Adrenal gland (tissue), 5 donors: ENCODE data around the gene RELCH.

Experiments
- CTCF ChIP-seq, 6 experiments: fragments of 450-650 bp in 4 of 6; fragments of 200-600 bp in 2 of 6; sonication (generic) in 1 of 6; IDR thresholded peaks; 1 replicate in 5 of 6; 2 replicates in 1 of 6; pipeline versions ENCODE4 v1.5.1 to v1.8.0; 2016 to 2021; ENCODE audit warnings: antibody characterized with exemption in 6 of 6, mild to moderate bottlenecking in 2 of 6, moderate library complexity in 1 of 6
- POLR2A ChIP-seq, 2 donors: fragments of 450-650 bp; IDR thresholded peaks; one replicate each; pipeline ENCODE4 v1.6.1; 2017; ENCODE audit warnings: antibody characterized with exemption in 2 of 2, mild to moderate bottlenecking in 2 of 2, moderate library complexity in 1 of 2
- donor health status: DM: no; HTN: no; CAD: no.

GRCh38 chr18:62245177-62245576 lies 58.1 kb downstream of the RELCH start:
- TF ChIP-seq CTCF (IDR thresholded peaks at IDR 0.05) = no peak
- no peak for TF ChIP-seq POLR2A (IDR thresholded peaks at IDR 0.05)
